Skeletal muscle cell (primary cell): Measurements from ENCODE around the gene NAA25.

Experiments used
- DNase-seq: peaks from one replicate; pipeline ENCODE4 v3.0.0-alpha.2; 2010; ENCODE audit warnings: low read depth
- H3K4me3 ChIP-seq: 2 replicates; pipeline ENCODE4 v1.5.1; 2011; ENCODE audit warnings: low read depth, mild to moderate bottlenecking, control low read depth, low read length, moderate library complexity

Gene NAA25

GRCh38 chr12:112108202-112109079 lies at the start of gene NAA25:
Gene NAA25 (minus strand): TSS chr12:112108783. CDS start chr12:112108773, 10 bp downstream.
- peak; percentile 41 for DNase-seq
- peak within 1 kb of the TSS; percentile 92 for H3K4me3 ChIP-seq

GRCh38 chr12:112153893-112154219 lies 45.3 kb upstream of the NAA25 start:
- DNase-seq, result no peak
- H3K4me3 ChIP-seq, result no peak overlapping the region

GRCh38 chr12:112153181-112153892 lies 44.8 kb upstream of the NAA25 start:
- no peak overlapping the region for H3K4me3 ChIP-seq
- DNase-seq, result no peak

GRCh38 chr12:112151766-112152541 lies 43.4 kb upstream of the NAA25 start:
- H3K4me3 ChIP-seq, result no peak overlapping the region
- no peak for DNase-seq

- DNase-seq, result no peak
- H3K4me3 ChIP-seq, result no peak overlapping the region
Observed at GRCh38 chr12:112149596-112149995, 41.0 kb upstream of the NAA25 start.

GRCh38 chr12:112148031-112148513 lies 39.5 kb upstream of the NAA25 start:
- no peak overlapping the region for H3K4me3 ChIP-seq
- peak; percentile 28 for DNase-seq

- no peak for DNase-seq
Observed at GRCh38 chr12:112146123-112146522, 37.5 kb upstream of the NAA25 start.

GRCh38 chr12:112140728-112141127 lies 32.1 kb upstream of the NAA25 start:
- H3K4me3 ChIP-seq, result no peak overlapping the region
- DNase-seq, result no peak

More at GRCh38 chr12:112146123-112146522, 37.5 kb upstream of the NAA25 start:
- H3K4me3 ChIP-seq, result no peak overlapping the region

GRCh38 chr12:112134731-112135130 lies 26.1 kb upstream of the NAA25 start:
- no peak overlapping the region for H3K4me3 ChIP-seq
- no peak for DNase-seq

- no peak overlapping the region for H3K4me3 ChIP-seq
- DNase-seq, result no peak
Observed at GRCh38 chr12:112133418-112133817, 24.8 kb upstream of the NAA25 start.

GRCh38 chr12:112131686-112132085 lies 23.1 kb upstream of the NAA25 start:
- no peak overlapping the region for H3K4me3 ChIP-seq
- no peak for DNase-seq

GRCh38 chr12:112130441-112130998 lies 21.9 kb upstream of the NAA25 start:
- DNase-seq, result no peak
- H3K4me3 ChIP-seq, result no peak overlapping the region

- no peak for DNase-seq
- H3K4me3 ChIP-seq, result no peak overlapping the region
Observed at GRCh38 chr12:112126911-112127310, 18.3 kb upstream of the NAA25 start.

- peak overlapping the region; percentile 92 for H3K4me3 ChIP-seq
- DNase-seq, result no peak
Observed at GRCh38 chr12:112126000-112126438, 17.4 kb upstream of the NAA25 start.

- DNase-seq, result peak; percentile 89
- peak within 1 kb of the TSS; percentile 92 for H3K4me3 ChIP-seq
Observed at GRCh38 chr12:112125250-112125999, 16.8 kb upstream of the NAA25 start, which contains the start of gene TRAFD1. Gene TRAFD1 (plus strand): TSS chr12:112125560. CDS start chr12:112130523, 4,963 bp downstream.

- no peak for DNase-seq
- H3K4me3 ChIP-seq, result no peak overlapping the region
Observed at GRCh38 chr12:112124918-112125249, 16.3 kb upstream of the NAA25 start.

GRCh38 chr12:112122823-112123690 lies 14.5 kb upstream of the NAA25 start:
- no peak overlapping the region for H3K4me3 ChIP-seq
- peak; percentile 56 for DNase-seq
